ENCODE data around the gene SEPSECS.

Gene SEPSECS

DNA sequence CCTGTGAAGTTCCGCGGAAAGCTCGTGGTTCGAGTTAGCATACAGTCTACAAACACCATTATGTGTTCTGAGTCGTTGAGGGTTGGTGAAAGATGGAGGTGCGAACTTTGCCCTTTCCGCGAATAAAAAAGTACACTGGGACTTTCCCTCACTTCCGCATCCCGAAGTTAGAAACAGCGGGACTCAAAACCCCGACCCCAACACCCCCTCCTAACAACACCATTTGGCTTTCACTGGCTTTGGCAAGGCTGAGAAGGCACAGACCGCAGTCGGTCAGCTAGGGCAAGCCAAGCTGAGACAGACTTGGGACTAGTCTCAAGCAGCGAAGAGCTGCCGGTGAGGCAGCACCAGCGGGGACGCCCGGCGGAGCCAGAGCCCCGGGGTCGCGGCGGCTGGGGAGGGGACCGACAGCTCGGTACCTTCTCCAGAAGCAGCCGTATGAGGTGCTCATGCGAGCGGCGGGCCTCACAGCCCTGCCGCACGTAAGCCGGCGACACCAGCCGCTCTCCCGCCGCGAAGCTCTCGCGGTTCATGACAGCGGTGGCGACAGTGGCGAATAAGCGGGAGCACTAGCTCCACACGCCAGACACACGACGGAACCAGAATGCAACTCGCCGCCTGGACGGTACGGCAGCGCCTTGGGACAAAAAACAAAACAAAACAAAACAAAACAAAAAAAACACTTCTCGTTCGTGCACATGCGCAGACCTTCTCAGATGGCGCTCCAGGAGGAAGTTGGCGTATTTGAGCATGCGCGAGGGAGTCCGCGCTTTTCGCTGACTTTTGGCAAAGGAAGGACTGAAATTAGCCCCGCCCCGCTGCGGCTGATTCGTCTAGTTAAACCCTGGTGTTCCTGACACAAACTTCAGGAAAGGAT, at the start of gene SEPSECS:
Gene SEPSECS, minus strand, starts transcription at position 613 of the 877 bp plus-strand sequence. Its CDS starts 80 bp downstream, at position 533.
- peak; percentile 98 for DNase-seq (ENCODE audit: low read depth)
- peak within 1 kb of the TSS; percentile 98 for H3K4me3 ChIP-seq (ENCODE audit: low read depth, low read length)
- TF ChIP-seq, protein P1, sequence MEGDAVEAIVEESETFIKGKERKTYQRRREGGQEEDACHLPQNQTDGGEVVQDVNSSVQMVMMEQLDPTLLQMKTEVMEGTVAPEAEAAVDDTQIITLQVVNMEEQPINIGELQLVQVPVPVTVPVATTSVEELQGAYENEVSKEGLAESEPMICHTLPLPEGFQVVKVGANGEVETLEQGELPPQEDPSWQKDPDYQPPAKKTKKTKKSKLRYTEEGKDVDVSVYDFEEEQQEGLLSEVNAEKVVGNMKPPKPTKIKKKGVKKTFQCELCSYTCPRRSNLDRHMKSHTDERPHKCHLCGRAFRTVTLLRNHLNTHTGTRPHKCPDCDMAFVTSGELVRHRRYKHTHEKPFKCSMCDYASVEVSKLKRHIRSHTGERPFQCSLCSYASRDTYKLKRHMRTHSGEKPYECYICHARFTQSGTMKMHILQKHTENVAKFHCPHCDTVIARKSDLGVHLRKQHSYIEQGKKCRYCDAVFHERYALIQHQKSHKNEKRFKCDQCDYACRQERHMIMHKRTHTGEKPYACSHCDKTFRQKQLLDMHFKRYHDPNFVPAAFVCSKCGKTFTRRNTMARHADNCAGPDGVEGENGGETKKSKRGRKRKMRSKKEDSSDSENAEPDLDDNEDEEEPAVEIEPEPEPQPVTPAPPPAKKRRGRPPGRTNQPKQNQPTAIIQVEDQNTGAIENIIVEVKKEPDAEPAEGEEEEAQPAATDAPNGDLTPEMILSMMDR (conservative IDR thresholded peaks at IDR 0.05; ENCODE audit: low read depth, low read length), result no peak

DNA sequence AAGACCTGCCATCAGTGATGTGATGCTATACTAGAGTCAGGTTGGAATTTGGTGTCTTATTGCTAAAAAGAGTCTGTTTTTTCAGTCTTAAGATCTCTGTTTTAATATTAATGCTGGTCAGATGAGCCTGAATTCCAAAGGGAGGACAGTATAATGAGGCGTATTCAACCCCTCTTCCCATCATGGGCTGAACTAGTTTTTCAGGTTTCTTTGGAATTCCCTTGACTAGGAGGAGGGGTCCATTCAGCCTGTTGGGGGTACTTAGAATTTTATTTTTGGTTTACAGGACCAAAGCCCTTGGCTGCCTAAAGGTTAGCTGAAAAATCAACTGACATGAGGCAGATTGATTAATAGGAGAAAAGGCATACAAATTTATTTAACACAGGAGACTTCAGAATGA, 49.5 kb upstream of the SEPSECS start:
- no peak overlapping the region for H3K4me3 ChIP-seq (ENCODE audit: low read depth, low read length)
- DNase-seq (ENCODE audit: low read depth), result no peak
- TF ChIP-seq, protein P1 (conservative IDR thresholded peaks at IDR 0.05; ENCODE audit: low read depth, low read length), result no peak

DNA sequence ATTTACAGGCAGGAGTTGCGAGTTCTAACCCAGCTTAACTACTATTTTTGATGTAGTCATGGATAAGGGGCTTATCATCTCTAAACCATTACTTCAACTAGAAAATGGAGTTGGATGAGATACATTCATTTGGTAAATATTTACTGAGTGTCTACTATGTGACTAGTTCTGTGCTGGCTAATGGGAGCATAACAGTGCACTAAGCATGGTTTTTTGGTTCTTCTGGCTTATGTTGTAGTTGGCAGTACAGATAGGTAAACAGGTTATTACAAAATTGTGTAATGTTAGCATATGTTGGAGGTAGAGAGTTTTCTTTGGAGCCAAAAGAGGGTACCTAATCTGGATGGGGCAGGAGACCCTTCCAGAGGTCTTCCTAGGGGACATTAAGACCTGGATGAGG, 47.7 kb upstream of the SEPSECS start:
- H3K4me3 ChIP-seq (ENCODE audit: low read depth, low read length), result no peak overlapping the region
- TF ChIP-seq, protein P1 (conservative IDR thresholded peaks at IDR 0.05; ENCODE audit: low read depth, low read length), result no peak
- DNase-seq (ENCODE audit: low read depth), result no peak

DNA sequence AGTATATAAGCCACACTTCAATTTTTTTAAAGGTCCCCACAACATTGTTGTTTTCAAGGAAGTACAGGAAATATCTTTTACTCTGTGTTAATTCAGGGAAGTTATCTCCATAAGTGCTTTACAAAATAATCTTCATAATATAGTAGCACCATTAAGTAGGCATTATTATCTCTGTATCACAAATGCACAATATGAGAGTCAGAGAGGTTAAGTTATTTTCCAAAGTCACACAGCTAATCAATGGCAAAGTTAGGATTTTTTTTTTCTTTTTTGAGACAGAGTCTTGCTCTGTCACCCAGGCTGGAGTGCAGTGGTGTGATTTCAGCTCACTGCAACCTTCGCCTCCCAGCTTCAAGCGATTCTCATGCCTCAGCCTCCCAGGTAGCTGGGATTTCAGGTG, 38.5 kb upstream of the SEPSECS start:
- TF ChIP-seq, protein P1 (conservative IDR thresholded peaks at IDR 0.05; ENCODE audit: low read depth, low read length), result no peak

DNA sequence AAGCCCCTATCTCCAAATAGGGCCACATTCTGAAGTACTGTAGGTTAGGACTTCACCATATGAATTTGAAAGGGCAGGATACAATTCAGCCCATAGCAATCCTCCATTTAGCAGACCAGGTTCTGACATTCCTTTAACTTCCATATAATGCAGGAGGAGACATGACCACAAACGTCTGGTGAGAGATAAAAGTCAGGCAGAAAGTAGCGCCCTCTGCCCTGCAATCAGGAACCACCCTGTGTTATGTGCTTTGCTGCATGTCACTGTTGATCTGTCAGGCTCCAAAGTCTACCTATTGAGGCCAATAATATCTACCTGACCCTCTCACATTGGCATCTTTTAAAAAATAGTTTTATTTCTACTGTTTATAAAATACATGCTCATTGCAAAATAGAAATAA, 30.2 kb upstream of the SEPSECS start:
- TF ChIP-seq, protein P1 (conservative IDR thresholded peaks at IDR 0.05; ENCODE audit: low read depth, low read length), result no peak
- no peak for DNase-seq (ENCODE audit: low read depth)
- H3K4me3 ChIP-seq (ENCODE audit: low read depth, low read length), result no peak overlapping the region

More for the DNA sequence above, 38.5 kb upstream of the SEPSECS start:
- no peak overlapping the region for H3K4me3 ChIP-seq (ENCODE audit: low read depth, low read length)
- no peak for DNase-seq (ENCODE audit: low read depth)

DNA sequence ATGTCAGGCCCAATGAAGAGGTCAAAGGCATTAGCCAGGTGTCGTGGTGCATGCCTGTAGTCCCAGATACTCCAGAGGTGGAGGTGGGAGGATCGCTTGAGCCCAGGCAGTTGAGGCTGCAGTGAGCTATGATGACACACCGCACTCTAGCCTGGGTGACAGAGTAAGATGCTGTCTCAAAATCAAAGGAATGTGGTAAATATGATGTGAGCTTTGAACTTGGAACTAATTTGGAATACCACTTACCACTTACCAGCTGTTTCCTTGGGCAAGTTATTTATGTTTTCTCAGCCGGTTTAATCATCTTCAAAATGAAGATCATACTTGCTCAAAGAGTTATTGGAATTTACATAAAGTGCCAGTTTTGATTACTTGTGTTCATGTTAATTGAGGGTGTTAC, 23.8 kb upstream of the SEPSECS start:
- TF ChIP-seq, protein P1 (conservative IDR thresholded peaks at IDR 0.05; ENCODE audit: low read depth, low read length), result no peak
- no peak overlapping the region for H3K4me3 ChIP-seq (ENCODE audit: low read depth, low read length)
- no peak for DNase-seq (ENCODE audit: low read depth)

DNA sequence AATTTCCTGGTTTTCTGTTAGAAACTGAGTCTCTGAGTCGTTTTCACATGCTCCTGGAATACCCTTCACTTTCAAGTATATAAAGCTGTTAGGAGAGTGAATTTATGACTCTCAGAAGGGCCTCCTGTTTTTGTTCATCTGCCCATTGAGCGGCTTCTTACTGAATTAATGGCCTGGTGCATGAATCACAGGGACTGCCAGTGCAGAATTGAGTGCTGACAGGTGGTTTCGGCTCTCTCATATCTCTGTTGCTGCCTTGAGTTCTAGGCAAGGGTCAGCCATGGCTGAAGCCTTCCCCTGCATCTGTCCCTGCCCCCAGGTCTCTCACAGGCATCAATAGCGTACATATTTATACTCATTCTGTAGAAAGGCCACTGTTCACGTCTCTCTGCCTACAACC, 22.7 kb upstream of the SEPSECS start:
- no peak overlapping the region for H3K4me3 ChIP-seq (ENCODE audit: low read depth, low read length)
- TF ChIP-seq, protein P1 (conservative IDR thresholded peaks at IDR 0.05; ENCODE audit: low read depth, low read length), result no peak
- DNase-seq (ENCODE audit: low read depth), result no peak
